HG02884 (cell line): ENCODE data around the gene RUNX2.

Source experiments
- ATAC-seq: cut with Tn5 transposase; IDR thresholded peaks from one replicate; pipeline ENCODE4 v1.9.1; 2021; ENCODE audit warnings: mild to moderate bottlenecking, moderate library complexity; ENCODE audit not compliant: unreplicated experiment

The RUNX2 gene

DNA sequence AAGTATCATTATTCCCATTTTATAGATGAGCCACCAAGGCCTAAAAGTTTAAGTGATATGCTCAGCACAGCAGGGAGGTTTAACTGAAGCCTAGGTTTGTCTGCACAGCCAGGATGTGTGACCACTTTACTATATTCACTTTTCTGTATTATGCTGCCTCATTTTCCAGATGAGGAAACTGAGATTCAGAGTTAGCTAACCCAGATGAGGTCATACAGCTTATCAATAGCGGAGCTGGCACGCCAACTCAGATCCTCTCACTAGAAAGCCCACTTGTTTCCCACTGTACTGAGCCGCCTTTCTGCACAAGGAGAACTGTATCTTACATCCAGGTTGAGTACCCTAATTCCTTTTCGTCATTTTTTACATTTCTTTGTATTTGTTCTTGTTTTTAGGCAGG is 181.3 kb downstream of the RUNX2 start:
- ATAC-seq: no peak

DNA sequence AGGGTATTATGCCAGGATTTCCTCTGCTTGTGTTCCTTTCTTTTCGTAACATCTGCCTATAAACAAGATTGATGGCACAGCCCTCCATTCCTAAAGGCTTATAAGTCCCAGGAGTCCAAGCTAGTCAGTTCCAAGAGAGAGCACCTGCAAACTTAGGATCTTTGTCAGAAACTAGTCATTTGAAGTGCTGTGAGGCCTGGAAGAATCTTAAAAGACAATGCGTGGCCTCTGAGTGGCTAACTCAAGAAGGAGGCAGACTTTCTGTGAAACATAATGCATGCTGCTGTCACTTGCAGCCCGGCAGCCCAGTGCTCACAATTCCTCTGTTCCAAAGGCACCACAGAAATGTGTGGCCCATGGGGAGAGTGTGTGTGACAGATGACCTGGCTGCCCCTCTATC is 184.6 kb downstream of the RUNX2 start:
- ATAC-seq: no peak

GRCh38 chr6:45513213-45513618 is 185.1 kb downstream of the RUNX2 start:
- ATAC-seq: no peak

- no peak for ATAC-seq
These were observed 185.7 kb downstream of the RUNX2 start for GRCh38 chr6:45513843-45514242.

GRCh38 chr6:45514454-45515230 is 186.5 kb downstream of the RUNX2 start:
- no peak for ATAC-seq

- no peak for ATAC-seq
These were observed 190.0 kb downstream of the RUNX2 start for GRCh38 chr6:45518013-45518720.

- ATAC-seq: no peak
These were observed 193.1 kb downstream of the RUNX2 start for GRCh38 chr6:45521226-45521625.

DNA sequence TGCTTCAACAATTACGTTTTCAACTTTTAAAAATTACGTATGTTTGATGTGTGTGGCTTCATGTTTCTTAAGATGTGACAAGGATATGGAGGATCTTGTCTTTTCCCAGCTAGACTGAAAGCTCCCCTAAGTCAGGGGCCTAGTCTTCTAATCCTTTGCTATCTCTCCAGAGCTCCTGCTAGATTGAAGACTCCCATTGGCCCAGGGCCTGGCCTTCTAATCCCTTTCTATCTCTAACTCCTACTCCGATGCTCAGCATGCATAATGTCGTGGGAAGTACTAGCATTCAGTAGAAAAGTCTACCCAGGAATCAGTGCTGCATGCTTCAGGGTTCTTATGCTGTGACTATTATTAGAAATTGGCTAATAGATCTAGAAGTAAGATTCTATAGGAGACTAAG is 194.4 kb downstream of the RUNX2 start:
- ATAC-seq: no peak

- ATAC-seq: no peak
These were observed 199.1 kb downstream of the RUNX2 start for GRCh38 chr6:45527210-45527609.

DNA sequence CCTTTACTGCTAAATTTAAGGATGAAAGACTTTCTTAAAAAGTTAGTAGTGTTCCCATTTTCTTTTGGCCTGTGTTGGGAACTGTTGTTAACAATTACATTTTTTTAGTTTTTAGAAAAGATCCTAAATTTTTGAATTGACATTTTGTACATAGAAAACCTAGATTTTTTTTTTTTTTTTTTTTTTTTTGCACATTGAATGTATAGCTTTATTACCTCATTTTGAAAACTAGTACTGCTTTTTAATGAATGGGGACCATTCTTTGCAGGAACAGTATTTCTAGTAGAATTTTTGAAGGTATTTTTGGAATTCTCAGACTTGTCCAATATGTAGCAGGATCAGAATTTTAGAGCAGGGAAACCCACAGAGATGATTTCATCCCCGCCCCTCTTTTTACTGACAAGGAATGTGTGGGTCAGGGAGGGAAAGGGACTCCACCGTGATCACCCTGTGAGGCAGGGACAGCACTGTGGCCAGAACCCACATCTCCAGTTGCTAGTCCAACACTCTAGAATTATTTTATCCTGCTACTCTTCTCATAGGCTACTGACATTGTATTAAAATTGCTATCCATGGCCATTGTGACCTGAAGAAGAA is 204.0 kb downstream of the RUNX2 start:
- ATAC-seq: no peak

- no peak for ATAC-seq
These were observed 204.6 kb downstream of the RUNX2 start for GRCh38 chr6:45532721-45533210.

GRCh38 chr6:45533386-45533785 is 205.3 kb downstream of the RUNX2 start:
- no peak for ATAC-seq

- no peak for ATAC-seq
These were observed 207.8 kb downstream of the RUNX2 start for GRCh38 chr6:45535933-45536332.

GRCh38 chr6:45537539-45537938 is 209.4 kb downstream of the RUNX2 start:
- no peak for ATAC-seq

DNA sequence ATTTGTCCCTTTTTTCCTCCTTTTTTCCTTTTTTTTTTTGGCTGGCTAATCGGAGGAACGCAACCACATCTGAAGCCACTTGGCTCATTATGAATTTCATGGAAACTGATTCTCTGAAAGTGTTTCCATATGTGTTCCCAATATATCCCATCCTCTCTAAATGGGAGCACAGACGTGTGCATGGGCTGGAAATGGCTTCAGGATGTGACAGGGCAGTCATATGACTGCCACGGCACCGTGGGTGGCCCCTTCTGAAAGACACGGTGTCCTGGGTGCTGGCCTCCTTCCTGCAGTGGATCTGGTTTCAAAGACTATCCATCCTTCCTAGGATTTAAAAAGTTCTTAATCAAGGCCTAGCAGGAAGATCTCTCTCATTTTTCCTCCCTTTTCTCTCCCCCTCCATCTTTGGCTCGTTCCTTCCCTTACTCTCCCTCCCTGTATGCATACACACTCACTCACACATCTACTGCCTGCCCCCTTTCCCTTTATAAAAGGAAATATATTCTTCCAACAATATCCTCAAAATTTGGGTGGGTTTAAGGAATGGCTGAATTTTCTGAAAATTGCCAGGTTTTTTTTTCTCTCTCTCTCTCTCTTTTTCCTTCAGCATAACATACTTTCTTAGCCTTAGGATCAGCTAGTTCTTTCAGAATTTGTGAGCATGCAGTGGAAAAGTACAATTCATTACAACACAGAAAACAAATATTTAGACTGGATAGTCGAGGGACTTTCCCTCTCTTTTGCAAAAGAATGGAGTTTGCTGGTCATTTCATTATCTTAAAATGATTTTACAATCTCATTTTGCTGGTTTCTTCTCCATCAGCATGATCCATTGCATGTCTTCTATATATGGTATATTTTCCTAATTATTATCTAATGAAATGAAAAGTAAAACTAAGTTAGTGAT is 210.8 kb downstream of the RUNX2 start:
- ATAC-seq: no peak

GRCh38 chr6:45540375-45540920 is 212.3 kb downstream of the RUNX2 start:
- no peak for ATAC-seq

DNA sequence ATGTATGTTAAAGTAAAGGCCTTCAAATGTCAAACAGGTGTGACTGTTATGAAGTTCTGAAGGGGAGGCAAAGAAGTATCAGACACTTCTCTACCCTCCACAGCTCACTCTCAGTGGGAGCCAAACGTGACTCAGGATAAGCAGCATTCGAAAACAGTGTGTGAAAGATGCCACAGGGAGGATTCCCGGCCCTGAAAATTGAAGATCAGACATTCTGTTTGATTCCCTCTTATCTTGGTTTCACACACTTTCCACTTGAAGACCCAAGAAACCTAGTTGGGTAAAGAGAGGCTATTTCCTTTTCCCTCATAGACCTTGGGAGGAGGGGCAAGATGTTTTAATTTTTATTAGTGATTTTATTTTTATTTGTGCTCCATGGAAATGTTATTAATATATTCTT is 213.8 kb downstream of the RUNX2 start:
- ATAC-seq: no peak

- ATAC-seq: no peak
These were observed 215.4 kb downstream of the RUNX2 start for GRCh38 chr6:45543298-45544235.

DNA sequence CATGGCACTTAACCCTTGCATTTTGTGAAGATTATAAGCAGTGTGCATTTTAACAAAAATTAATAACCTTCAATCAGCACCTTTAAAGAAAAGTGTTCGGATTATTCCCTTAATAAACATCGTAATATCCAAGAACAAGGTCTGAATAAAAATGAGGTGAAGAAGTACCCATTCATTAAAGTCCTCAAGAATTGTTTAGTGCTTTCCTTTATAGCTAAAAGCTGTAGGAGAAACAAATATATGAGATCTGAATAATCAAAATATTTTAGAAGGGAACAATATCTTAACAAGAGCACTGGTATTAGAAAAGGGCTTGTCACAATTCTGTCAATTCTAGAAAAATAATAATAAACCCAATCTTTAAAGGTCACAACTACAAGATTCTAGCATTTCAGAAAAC is 217.3 kb downstream of the RUNX2 start:
- no peak for ATAC-seq
